HepG2 (cell line): ENCODE results near the gene CFAP100. TPM values are rescaled to one million over a fixed set of nuclear protein-coding genes. Genes with fewer than 3 reads are reported as not detected.

ENCODE experiments used
- AGO2 ChIP-seq: fragments of 200-400 bp; formaldehyde crosslinking; optimal IDR thresholded peaks from 2 replicates; pipeline ENCODE3; 2017; ENCODE audit warnings: mild to moderate bottlenecking, low read depth, low read length, moderate library complexity
- ARNTL ChIP-seq: sonication (generic); formaldehyde crosslinking; IDR thresholded peaks from 2 replicates; pipeline ENCODE4 v1.4.0; 2020; ENCODE audit warnings: mild to moderate bottlenecking, missing genetic modification reagents
- CBX1 ChIP-seq: IDR thresholded peaks from one replicate; pipeline ENCODE4 v1.6.1; 2016; ENCODE audit warnings: antibody characterized with exemption, low read depth
- HDAC2 ChIP-seq: sonication (generic); formaldehyde crosslinking; IDR thresholded peaks from 2 replicates; pipeline ENCODE4 v1.4.0; 2020; ENCODE audit warnings: missing genetic modification reagents
- HDAC6 ChIP-seq: fragments of 200-600 bp; sonication (generic); IDR thresholded peaks from 2 replicates; pipeline ENCODE4 v1.7.0; 2017; ENCODE audit warnings: mild to moderate bottlenecking, antibody characterized with exemption, low read length, low read depth
- HOXA3 ChIP-seq: sonication (generic); formaldehyde crosslinking; IDR thresholded peaks from 2 replicates; pipeline ENCODE4 v1.5.0; 2020; ENCODE audit warnings: missing genetic modification reagents
- IRF2 ChIP-seq: IDR thresholded peaks from 2 replicates; pipeline ENCODE4 v1.6.1; 2018; ENCODE audit warnings: missing genetic modification reagents, missing compliant biosample characterization
- JDP2 ChIP-seq: sonication (generic); formaldehyde crosslinking; IDR thresholded peaks from 2 replicates; pipeline ENCODE4 v1.8.1; 2022; ENCODE audit warnings: missing genetic modification reagents, borderline replicate concordance
- KDM5B ChIP-seq: sonication (generic); formaldehyde crosslinking; IDR thresholded peaks from 2 replicates; pipeline ENCODE4 v1.4.0; 2020; ENCODE audit warnings: missing genetic modification reagents, mild to moderate bottlenecking, borderline replicate concordance
- KLF9 ChIP-seq: IDR thresholded peaks from 2 replicates; pipeline ENCODE4 v1.6.1; 2016; ENCODE audit warnings: low read depth
- KMT2A ChIP-seq: sonication (generic); formaldehyde crosslinking; IDR thresholded peaks from 2 replicates; pipeline ENCODE4 v1.4.0; 2020; ENCODE audit warnings: missing genetic modification reagents
- MBNL3 ChIP-seq: fragments of 250-450 bp; sonication (Bioruptor Pico); conservative IDR thresholded peaks from 2 replicates; pipeline ENCODE4 v1.8.0; 2022; ENCODE audit warnings: mild to moderate bottlenecking, inconsistent platforms
- PHF20 ChIP-seq: sonication (generic); formaldehyde crosslinking; IDR thresholded peaks from 2 replicates; pipeline ENCODE4 v1.5.0; 2020; ENCODE audit warnings: mild to moderate bottlenecking, missing genetic modification reagents
- PRMT3 ChIP-seq: sonication (generic); formaldehyde crosslinking; IDR thresholded peaks from 2 replicates; pipeline ENCODE4 v1.8.1; 2022; ENCODE audit warnings: low read depth, mild to moderate bottlenecking, moderate library complexity, missing genetic modification reagents, borderline replicate concordance
- SMAD3 ChIP-seq: sonication (generic); formaldehyde crosslinking; IDR thresholded peaks from 2 replicates; pipeline ENCODE4 v1.4.0; 2020; ENCODE audit warnings: missing genetic modification reagents
- ZEB1 ChIP-seq: IDR thresholded peaks from 2 replicates; pipeline ENCODE4 v1.6.1; 2012; ENCODE audit warnings: mild to moderate bottlenecking, low read depth, inconsistent platforms; ENCODE audit not compliant: insufficient replicate concordance
- ZKSCAN5 ChIP-seq: sonication (generic); formaldehyde crosslinking; IDR thresholded peaks from 2 replicates; pipeline ENCODE4 v1.5.1; 2020; ENCODE audit warnings: mild to moderate bottlenecking, missing genetic modification reagents
- ZNF20 ChIP-seq: sonication (generic); formaldehyde crosslinking; IDR thresholded peaks from 2 replicates; pipeline ENCODE4 v1.4.0; 2020; ENCODE audit warnings: mild to moderate bottlenecking, moderate library complexity, missing genetic modification reagents
- ZNF30 ChIP-seq: sonication (generic); formaldehyde crosslinking; IDR thresholded peaks from 2 replicates; pipeline ENCODE4 v1.5.0; 2020; ENCODE audit warnings: mild to moderate bottlenecking, missing genetic modification reagents
- ZNF337 ChIP-seq: sonication (generic); formaldehyde crosslinking; IDR thresholded peaks from 2 replicates; pipeline ENCODE4 v1.5.1; 2020; ENCODE audit warnings: missing genetic modification reagents, low read depth, mild to moderate bottlenecking, borderline replicate concordance
- ZNF432 ChIP-seq: sonication (generic); formaldehyde crosslinking; IDR thresholded peaks from 2 replicates; pipeline ENCODE4 v1.5.0; 2020; ENCODE audit warnings: missing genetic modification reagents, mild to moderate bottlenecking, borderline replicate concordance
- ZNF570 ChIP-seq: sonication (generic); formaldehyde crosslinking; IDR thresholded peaks from 2 replicates; pipeline ENCODE4 v1.4.0; 2020; ENCODE audit warnings: mild to moderate bottlenecking, missing genetic modification reagents, borderline replicate concordance
- ZNF607 ChIP-seq: sonication (generic); formaldehyde crosslinking; IDR thresholded peaks from 2 replicates; pipeline ENCODE4 v1.5.1; 2020; ENCODE audit warnings: missing genetic modification reagents, mild to moderate bottlenecking, borderline replicate concordance
- ZNF83 ChIP-seq: sonication (generic); formaldehyde crosslinking; IDR thresholded peaks from 2 replicates; pipeline ENCODE4 v1.4.0; 2020; ENCODE audit warnings: missing genetic modification reagents, mild to moderate bottlenecking, borderline replicate concordance
- ZNF883 ChIP-seq: sonication (generic); formaldehyde crosslinking; IDR thresholded peaks from 2 replicates; pipeline ENCODE4 v1.5.1; 2020; ENCODE audit warnings: mild to moderate bottlenecking, missing genetic modification reagents; ENCODE audit errors: not compliant biosample characterization
- ZSCAN22 ChIP-seq: sonication (generic); formaldehyde crosslinking; IDR thresholded peaks from 2 replicates; pipeline ENCODE4 v1.4.0; 2020; ENCODE audit warnings: mild to moderate bottlenecking, missing genetic modification reagents
- polyA plus RNA-seq, 8 experiments: library from polyadenylated mRNA; depleted of rRNA in 3 of 8; stranded (reverse) in 7 of 8; unstranded in 1 of 8; fragments of >200 nt; fragmentation: Illumina TruSeq in 4 of 8; extraction: Trizol in 4 of 8; gene quantifications; 2 replicates each; pipeline versions ENCODE4 v1.2.1 to v1.2.3, GENCODE V29; 2011 to 2016; ENCODE audit warnings: low read depth in 4 of 8, missing spikeins in 1 of 8, mixed read lengths in 1 of 8; ENCODE audit not compliant: insufficient read depth in 1 of 8
- total RNA-seq, 5 experiments: library from RNA; depleted of rRNA; stranded (reverse); fragments of >200 nt; fragmentation: Illumina TruSeq; extraction: Trizol; gene quantifications; 2 replicates each; pipeline ENCODE4 v1.2.3, GENCODE V29; 2016; ENCODE audit warnings: low read depth in 1 of 5
- TF ChIP-seq, protein P1 (sequence below): sonication (generic); formaldehyde crosslinking; IDR thresholded peaks from 2 replicates; pipeline ENCODE4 v1.5.0; 2020; ENCODE audit warnings: missing genetic modification reagents, mild to moderate bottlenecking, borderline replicate concordance
- TF ChIP-seq, protein P2 (sequence below): IDR thresholded peaks from 2 replicates; pipeline ENCODE4 v1.6.1; 2016; ENCODE audit warnings: control low read depth
- TF ChIP-seq, protein P3 (sequence below): sonication (generic); formaldehyde crosslinking; conservative IDR thresholded peaks from 2 replicates; pipeline ENCODE4 v1.8.0; 2022; ENCODE audit warnings: mild to moderate bottlenecking, moderate library complexity, missing genetic modification reagents

The CFAP100 gene
- total and polyA plus RNA-seq, 2 of the 13 experiments (the other 11 are each of a cell fraction or from before 2014, with no cell fraction given), result 0.32 TPM; not detected in 1

DNA sequence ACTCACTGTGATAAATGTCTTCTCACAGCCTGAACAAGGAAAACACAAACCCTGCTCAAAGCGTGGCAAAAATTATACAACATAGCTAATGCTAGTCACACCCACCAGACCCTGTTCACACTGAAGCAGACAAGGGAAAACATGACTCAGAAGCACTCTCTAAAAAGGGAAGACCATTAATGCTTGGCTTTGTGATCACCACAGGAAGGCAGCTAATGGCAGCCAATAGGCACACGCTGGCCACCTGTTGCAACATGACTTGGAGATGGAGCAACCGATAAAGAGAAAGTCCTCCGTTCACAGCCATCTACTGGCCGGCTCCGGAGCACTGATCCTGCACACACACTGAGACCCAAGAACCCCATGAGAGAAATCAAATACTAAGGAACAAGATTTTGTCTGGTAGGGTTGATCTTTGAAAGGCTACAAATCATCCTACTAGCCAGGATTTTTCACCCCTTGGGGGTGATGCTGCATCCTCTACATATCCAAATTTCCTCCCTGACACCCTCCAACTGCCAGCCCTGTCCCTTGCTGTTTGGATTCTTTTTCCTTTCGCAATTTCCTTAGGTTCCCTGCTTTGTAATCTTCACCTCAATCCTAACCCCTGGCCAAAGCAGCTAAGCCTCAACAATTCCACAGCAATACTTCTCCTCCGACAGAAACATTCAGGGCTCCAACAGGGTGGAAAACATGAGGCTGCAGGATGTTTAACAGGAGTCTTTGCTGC is 77.7 kb downstream of the CFAP100 start (continued):
- TF ChIP-seq, protein P1, sequence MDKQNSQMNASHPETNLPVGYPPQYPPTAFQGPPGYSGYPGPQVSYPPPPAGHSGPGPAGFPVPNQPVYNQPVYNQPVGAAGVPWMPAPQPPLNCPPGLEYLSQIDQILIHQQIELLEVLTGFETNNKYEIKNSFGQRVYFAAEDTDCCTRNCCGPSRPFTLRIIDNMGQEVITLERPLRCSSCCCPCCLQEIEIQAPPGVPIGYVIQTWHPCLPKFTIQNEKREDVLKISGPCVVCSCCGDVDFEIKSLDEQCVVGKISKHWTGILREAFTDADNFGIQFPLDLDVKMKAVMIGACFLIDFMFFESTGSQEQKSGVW, result no peak
- TF ChIP-seq ZNF337 (CRISPR knock-in tag) (no peak), HDAC6 (no peak), ZNF607 (CRISPR knock-in tag) (peak; percentile 63; the same call in 1 of the 2 replicates), AGO2 (no peak), ZKSCAN5 (no peak), ZNF883 (CRISPR knock-in tag) (no peak), ZSCAN22 (no peak), PHF20 (CRISPR knock-in tag) (no peak), SMAD3 (CRISPR knock-in tag) (0 out of 2 replicates have a peak, but pooled peaks have one; percentile 81), JDP2 (no peak), HOXA3 (CRISPR knock-in tag) (peak; percentile 63), CBX1 (no peak), ZEB1 (no peak), ZNF30 (CRISPR knock-in tag) (no peak), ZNF432 (CRISPR knock-in tag) (no peak), IRF2 (CRISPR knock-in tag) (peak; percentile 45; the same call in 1 of the 2 replicates), KDM5B (CRISPR knock-in tag) (no peak), ZNF20 (CRISPR knock-in tag) (no peak), HDAC2 (CRISPR knock-in tag) (peak; percentile 84; the same call in 1 of the 2 replicates), MBNL3 (no peak), PRMT3 (CRISPR knock-in tag) (no peak), KLF9 (CRISPR knock-in tag) (peak; percentile 76; the same call in 1 of the 2 replicates), KMT2A (CRISPR knock-in tag) (peak; percentile 76), ZNF570 (CRISPR knock-in tag) (no peak), ARNTL (CRISPR knock-in tag) (no peak), ZNF83 (no peak)
- TF ChIP-seq, protein P2, sequence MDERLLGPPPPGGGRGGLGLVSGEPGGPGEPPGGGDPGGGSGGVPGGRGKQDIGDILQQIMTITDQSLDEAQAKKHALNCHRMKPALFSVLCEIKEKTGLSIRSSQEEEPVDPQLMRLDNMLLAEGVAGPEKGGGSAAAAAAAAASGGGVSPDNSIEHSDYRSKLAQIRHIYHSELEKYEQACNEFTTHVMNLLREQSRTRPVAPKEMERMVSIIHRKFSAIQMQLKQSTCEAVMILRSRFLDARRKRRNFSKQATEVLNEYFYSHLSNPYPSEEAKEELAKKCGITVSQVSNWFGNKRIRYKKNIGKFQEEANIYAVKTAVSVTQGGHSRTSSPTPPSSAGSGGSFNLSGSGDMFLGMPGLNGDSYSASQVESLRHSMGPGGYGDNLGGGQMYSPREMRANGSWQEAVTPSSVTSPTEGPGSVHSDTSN (CRISPR knock-in tag), result no peak
- TF ChIP-seq, protein P3, sequence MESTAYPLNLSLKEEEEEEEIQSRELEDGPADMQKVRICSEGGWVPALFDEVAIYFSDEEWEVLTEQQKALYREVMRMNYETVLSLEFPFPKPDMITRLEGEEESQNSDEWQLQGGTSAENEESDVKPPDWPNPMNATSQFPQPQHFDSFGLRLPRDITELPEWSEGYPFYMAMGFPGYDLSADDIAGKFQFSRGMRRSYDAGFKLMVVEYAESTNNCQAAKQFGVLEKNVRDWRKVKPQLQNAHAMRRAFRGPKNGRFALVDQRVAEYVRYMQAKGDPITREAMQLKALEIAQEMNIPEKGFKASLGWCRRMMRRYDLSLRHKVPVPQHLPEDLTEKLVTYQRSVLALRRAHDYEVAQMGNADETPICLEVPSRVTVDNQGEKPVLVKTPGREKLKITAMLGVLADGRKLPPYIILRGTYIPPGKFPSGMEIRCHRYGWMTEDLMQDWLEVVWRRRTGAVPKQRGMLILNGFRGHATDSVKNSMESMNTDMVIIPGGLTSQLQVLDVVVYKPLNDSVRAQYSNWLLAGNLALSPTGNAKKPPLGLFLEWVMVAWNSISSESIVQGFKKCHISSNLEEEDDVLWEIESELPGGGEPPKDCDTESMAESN (CRISPR knock-in tag), result no peak
